GM12864 (cell line): ENCODE results near the gene CAMK4.

Experiments
- DNase-seq: peaks from one replicate; pipeline ENCODE4 v3.0.0-alpha.2; 2011; ENCODE audit warnings: low read depth
- H3K4me3 ChIP-seq: 2 replicates; pipeline ENCODE4 v1.5.1; 2011; ENCODE audit warnings: mild to moderate bottlenecking, low read depth, low read length, control low read depth
- CTCF ChIP-seq: IDR thresholded peaks from 2 replicates; pipeline ENCODE4 v1.5.1; 2011; ENCODE audit warnings: low read depth, mild to moderate bottlenecking, moderate library complexity, low read length, control low read depth, inconsistent platforms; ENCODE audit errors: missing control alignments

CAMK4 gene

GRCh38 chr5:111528056-111528455, 303.9 kb downstream of the CAMK4 start:
- no peak overlapping the region for H3K4me3 ChIP-seq
- DNase-seq, result no peak
- no peak for TF ChIP-seq CTCF

GRCh38 chr5:111530298-111530740, 306.1 kb downstream of the CAMK4 start:
- no peak overlapping the region for H3K4me3 ChIP-seq
- TF ChIP-seq CTCF, result no peak
- DNase-seq, result peak; percentile 55

GRCh38 chr5:111532886-111533582, 308.9 kb downstream of the CAMK4 start:
- H3K4me3 ChIP-seq, result no peak overlapping the region
- TF ChIP-seq CTCF, result no peak
- no peak for DNase-seq

GRCh38 chr5:111535879-111536549, 311.8 kb downstream of the CAMK4 start:
- DNase-seq, result no peak
- TF ChIP-seq CTCF, result no peak

GRCh38 chr5:111537141-111538024, 313.2 kb downstream of the CAMK4 start:
- H3K4me3 ChIP-seq, result no peak overlapping the region
- no peak for TF ChIP-seq CTCF
- DNase-seq, result no peak

More at GRCh38 chr5:111535879-111536549, 311.8 kb downstream of the CAMK4 start:
- no peak overlapping the region for H3K4me3 ChIP-seq
